Bone marrow (tissue), 2 donors: ENCODE results near the gene BCAS3.

Experiments
- DNase-seq, 2 donors: peaks; one replicate each; lab custom pipeline; 2025; lab: John Stamatoyannopoulos, UW

The BCAS3 gene

DNA sequence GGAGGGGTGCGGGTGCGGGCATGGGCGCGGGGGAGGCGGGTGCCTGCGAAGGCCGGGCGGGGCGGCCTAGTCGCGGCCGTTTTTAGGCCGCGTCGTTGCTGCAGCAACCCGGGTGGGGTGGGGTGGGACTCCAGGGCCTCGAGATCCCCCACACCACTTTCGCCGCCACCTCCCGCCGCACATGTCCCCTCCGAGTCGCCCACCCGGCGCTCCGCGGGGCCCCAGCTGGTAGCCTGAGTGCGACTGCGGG is 733.3 kb downstream of the BCAS3 start:
- no peak for DNase-seq

DNA sequence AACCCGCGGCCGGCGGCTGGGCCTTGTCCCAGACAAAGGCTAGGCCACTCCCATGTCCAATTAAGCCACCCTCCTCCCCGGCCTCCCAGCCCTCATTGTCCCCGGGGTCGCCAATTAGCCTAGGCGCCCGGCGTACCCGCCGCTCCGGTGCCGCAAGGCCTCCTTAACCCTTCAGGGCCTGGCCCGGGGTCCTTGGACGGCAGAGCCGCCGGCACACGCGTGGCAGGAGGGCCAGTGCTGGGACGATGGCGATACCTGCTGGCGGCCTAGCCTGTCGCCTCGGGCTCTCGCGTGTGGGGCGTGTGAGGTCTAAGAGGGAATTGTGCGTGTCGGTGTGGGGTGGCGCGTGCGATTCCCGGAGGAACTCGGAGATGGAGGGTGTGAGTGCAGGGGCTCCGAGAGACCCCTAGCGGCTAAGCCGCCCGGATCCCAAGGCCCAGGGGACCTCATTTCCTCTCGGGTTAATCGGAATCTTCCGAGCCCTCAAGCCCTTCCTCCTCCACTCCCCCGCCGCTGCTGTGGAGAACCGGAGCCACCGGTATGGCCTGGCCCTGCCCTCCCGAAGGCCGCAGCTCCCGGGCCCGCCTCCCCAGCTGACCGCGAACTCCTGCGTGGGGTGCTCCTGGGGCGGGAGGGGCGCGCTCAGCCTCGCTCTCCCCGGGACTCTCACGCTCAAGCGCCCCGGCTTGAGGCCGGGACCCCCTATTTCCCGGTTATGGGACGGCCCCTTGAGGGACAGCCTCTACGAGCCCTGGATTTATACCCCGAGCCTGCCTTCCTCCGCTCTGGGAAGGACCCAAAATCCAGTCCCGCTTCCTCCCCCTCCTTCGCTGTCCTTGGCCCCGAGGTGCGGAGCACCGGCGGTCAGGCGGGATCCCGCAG is 733.9 kb downstream of the BCAS3 start:
- DNase-seq, result no peak

- DNase-seq, result peak in 1 of 2 donors; percentile 92
Measured at GRCh38 chr17:61412143-61412859, 734.6 kb downstream of the BCAS3 start.

DNA sequence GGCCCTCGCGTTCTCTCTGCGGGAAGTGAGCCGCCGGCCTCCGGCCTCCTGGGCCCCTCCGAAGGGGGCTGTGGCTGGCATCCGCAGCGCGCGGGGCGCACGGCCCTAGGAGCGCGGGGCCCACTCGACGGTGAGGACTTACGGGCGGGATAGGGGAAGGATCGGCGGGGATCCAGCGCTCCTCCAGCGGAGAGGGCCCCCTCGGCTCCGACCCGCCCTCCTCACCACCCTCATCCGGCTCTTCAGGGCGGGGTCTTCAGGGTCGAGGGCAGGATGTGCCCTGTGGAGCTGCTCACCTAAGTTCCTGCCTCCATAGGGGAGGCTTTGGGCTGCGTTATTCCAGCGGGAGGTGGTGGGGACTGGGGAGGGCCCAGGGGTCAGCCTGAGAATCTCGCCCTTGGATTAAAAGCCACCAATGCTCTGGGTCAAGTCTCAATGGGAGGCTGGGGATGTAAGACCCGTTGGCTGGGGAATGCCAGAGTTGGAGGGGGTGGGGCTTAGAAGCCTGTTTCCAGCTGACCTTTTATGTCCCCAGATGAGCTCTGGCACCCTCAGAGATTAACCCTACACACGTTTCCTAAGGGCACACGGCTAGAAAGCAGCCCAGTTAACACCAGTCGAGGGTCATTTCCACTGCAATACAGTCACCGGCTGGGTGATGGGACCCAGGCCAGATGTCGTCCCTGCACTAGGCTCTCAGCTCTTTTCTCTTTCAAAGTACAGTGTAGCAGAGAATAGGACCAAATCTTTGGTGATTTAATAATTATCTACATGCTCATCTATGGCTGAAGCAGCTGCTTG is 735.4 kb downstream of the BCAS3 start:
- no peak for DNase-seq

DNA sequence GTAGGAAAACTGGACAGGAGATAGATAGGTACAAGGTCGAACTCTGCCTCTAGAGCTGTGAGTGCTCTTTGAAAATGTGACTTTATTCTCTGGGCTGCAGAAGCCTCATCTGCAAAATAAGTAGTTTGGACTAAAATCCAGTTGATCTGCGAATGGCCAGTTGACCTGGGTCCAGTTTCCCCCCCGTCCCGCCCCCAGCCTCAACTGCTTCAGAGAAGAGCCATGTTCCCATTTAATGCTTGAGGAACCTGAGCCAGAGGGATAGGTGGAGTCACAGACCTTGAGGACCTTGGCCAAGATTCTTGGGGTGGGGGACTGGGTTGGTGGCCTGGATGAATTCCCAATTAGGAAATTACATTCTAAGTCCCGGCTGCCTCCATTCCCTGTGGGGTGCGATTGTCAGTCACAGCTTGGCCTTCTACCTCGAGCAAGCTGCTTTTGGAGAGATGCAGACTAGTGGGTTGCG is 736.0 kb downstream of the BCAS3 start:
- no peak for DNase-seq

DNA sequence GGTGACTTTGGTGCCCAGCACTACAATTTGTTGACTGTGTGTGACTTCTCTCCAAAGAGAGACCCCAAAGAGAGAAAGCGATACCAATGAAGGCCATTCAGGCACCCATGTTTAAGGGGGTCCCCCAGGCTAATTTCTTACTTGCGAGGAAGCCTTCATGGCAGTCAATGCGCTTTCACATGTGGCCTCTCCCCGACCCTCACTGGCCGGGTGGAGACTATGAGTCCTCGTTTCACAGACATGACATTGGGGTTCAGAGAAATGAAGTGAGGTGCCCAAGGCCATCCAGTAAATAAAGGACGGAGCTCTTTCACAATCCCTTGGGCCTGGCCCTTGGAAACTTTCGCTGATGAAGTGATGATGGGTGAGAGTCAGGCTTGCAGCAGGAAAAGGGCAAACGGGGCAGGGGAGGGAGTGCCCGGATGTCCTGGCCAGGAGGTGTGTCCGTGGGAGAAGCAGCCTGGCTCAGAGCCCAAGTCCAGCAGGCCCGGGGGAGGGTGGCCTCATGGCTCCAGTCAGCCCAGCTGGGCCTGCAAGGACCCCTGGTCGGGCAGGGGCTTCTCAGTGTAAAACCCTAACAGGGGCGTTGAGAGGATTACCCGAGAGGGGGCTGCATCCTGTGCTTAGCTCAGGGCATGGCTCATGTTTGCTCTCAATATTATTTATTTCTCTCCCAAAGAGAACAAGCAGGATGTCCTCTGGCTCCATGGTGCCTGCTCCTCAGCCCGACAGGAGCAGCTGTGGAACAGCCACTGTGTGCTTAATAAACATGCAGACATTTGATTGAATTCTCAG is 736.7 kb downstream of the BCAS3 start:
- DNase-seq, result no peak

DNA sequence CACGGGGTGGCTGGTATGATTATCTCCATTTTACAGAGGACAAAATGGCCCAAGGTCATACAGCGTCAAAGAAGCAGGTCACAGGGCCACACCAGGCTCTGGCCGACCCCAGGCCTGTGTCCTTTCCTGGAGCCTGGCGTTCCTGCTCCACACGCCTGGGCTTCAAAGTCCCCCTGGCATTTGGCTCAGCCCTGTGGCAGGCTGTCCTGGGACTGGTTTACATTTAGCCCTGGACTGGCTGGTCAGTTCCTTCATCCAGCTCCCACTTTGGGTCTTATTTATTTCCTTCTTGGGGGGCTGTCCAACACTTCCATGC is 737.2 kb downstream of the BCAS3 start:
- no peak for DNase-seq

GRCh38 chr17:61415374-61416210 is 737.9 kb downstream of the BCAS3 start:
- DNase-seq, result no peak

DNA sequence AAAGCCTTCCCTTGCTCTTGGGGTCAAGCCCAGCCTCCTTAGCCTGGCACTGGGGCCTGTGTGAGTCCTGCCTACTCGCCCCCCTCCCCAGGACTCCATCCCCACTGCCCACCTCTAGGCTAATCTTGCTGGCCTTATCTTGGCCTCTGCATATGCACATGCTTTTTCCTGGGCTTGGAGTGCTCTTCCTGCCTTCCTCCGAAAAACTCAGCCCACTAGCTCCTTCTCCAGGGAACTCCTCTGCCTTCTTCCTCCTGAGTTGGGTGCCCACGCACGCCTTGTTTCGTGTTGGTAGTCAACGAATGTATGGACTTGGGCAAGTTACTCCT is 738.5 kb downstream of the BCAS3 start:
- no peak for DNase-seq

GRCh38 chr17:61416540-61417363 is 739.1 kb downstream of the BCAS3 start:
- DNase-seq, result peak; percentile 46 to 66

DNA sequence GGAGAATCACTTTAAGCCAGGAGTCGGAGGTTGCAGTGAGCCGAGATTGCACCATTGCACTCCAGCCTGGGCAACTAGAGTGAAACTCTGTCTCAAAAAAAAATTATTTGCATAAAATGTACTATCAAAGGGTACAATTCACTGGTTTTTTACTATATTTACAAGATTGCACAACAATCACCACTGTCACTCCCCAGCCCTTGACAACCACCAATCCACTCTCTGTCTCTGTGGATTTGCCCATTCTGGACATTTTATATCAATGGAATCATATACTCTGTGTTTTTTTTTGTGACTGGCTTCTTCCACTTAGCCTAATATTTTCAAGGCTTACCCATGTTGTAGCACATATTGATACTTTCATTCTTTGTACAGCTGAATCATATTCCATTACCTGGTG is 740.8 kb downstream of the BCAS3 start:
- no peak for DNase-seq

- DNase-seq, result no peak
Measured at GRCh38 chr17:61419496-61420046, 741.9 kb downstream of the BCAS3 start.

DNA sequence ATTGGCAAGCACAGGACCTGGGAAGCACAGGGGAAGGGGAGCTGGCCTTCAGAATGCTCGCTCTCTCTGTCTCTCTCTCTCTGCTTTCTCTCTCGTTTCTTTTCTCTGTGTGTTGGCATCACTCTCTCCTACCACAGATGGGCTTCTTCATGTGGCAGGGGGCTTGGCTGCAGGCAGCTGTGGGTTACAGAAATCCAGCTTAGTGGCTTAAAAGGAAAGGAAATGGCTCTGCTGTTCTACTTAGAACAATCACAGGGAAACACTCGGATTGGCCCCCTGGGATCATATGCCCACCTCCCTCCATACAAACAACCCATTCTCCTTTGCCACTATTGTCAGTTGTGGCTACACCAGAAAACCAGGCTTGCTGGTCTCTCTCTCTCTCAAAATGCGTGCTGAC is 742.4 kb downstream of the BCAS3 start:
- DNase-seq, result no peak

- no peak for DNase-seq
Measured at GRCh38 chr17:61420745-61421398, 743.2 kb downstream of the BCAS3 start.

DNA sequence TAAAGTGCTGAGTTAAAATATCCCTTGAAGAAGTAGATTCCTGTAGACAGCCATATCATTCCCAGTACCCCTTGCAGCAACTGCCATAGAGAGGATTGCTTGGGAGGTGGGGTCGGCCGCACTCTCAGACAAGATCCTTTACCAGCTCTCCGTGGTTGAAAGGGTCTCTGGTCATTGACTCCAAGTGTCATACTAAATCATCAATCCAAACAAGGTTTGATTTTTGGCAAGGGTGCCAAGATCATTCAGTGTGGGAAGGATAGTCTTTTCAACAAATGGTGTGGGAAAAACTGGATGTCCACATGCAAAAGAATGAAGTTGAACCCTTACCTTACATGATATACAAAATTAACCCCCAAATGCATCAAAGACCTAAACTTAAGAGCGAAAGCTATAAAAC is 743.8 kb downstream of the BCAS3 start:
- DNase-seq, result no peak

- DNase-seq, result no peak
Measured at GRCh38 chr17:61422116-61422799, 744.6 kb downstream of the BCAS3 start.

DNA sequence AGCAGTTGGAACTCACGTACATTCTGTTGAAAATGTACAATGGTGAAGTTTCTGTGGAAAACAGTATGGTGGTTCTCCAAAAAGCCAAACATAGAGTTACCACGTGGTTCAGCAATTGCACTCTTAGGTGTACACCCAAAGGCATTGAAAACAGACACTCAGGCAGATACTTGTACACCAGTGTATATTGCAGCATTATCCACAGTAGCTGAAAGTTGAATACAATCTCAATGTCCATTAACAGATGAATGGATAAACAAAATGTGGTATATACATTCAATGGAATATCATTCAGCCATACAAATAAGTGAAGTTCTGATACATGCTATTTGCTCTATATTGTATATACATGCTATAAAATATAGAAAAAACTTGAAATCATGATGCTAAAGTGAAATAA is 745.2 kb downstream of the BCAS3 start:
- no peak for DNase-seq

GRCh38 chr17:61423967-61424649 is 746.5 kb downstream of the BCAS3 start:
- DNase-seq, result no peak
